HCT116 (cell line): ENCODE data around the gene AGAP6.
"Not testable (repeated sequence)": the region's sequence is repeated elsewhere in the genome, so short reads cannot be mapped to it uniquely, and the experiment has no call there.

Experiments
- EGR1 ChIP-seq: IDR thresholded peaks from 2 replicates; pipeline ENCODE4 v1.6.1; 2012; ENCODE audit warnings: low read depth
- EZH2 ChIP-seq: fragments of 200-600 bp; sonication (generic); IDR thresholded peaks from 2 replicates; pipeline ENCODE4 v1.6.1; 2017; ENCODE audit warnings: antibody characterized with exemption, mixed run types
- EZH2phosphoT487 ChIP-seq: fragments of 200-600 bp; IDR thresholded peaks from 2 replicates; pipeline ENCODE4 v1.6.1; 2018; ENCODE audit warnings: antibody characterized with exemption, borderline replicate concordance
- FOSL1 ChIP-seq: IDR thresholded peaks from 2 replicates; pipeline ENCODE4 v1.6.1; 2012; ENCODE audit warnings: low read depth
- POLR2A ChIP-seq: IDR thresholded peaks from 2 replicates; pipeline ENCODE4 v1.7.0; 2011; ENCODE audit warnings: borderline replicate concordance; ENCODE audit not compliant: insufficient read depth, insufficient read length; ENCODE audit errors: extremely low read depth
- POLR2AphosphoS5 ChIP-seq: IDR thresholded peaks from 2 replicates; pipeline ENCODE4 v1.6.1; 2011; ENCODE audit warnings: mild to moderate bottlenecking, low read depth, low read length, moderate library complexity
- RAD21 ChIP-seq: IDR thresholded peaks from 2 replicates; pipeline ENCODE4 v1.6.1; 2012; ENCODE audit warnings: low read depth, mild to moderate bottlenecking
- SIN3A ChIP-seq: IDR thresholded peaks from 2 replicates; pipeline ENCODE4 v1.6.1; 2012; ENCODE audit warnings: low read depth
- SP1 ChIP-seq: IDR thresholded peaks from 2 replicates; pipeline ENCODE4 v1.6.1; 2012; ENCODE audit warnings: low read depth
- TCF7L2 ChIP-seq: IDR thresholded peaks from 2 replicates; pipeline ENCODE4 v1.7.0; 2011; ENCODE audit warnings: borderline replicate concordance, inconsistent platforms; ENCODE audit not compliant: insufficient read depth, insufficient read length; ENCODE audit errors: extremely low read depth
- ZFX ChIP-seq: fragments of 450-650 bp; IDR thresholded peaks from 2 replicates; pipeline ENCODE4 v1.6.1; 2017
- TF ChIP-seq, protein P1 (sequence below), 3 experiments: fragments of 200-600 bp in 1 of 3; sonication (generic) in 1 of 3; IDR thresholded peaks in 2 of 3; conservative IDR thresholded peaks in 1 of 3; 2 replicates each; pipeline ENCODE4 v1.5.1; 2012 to 2017; ENCODE audit warnings: low read depth in 2 of 3, low read length in 2 of 3, antibody characterized with exemption in 1 of 3, borderline replicate concordance in 1 of 3, control low read depth in 1 of 3, mild to moderate bottlenecking in 1 of 3, mixed read lengths in 1 of 3, mixed run types in 1 of 3, moderate library complexity in 1 of 3; ENCODE audit not compliant: insufficient read depth in 1 of 3
- TF ChIP-seq, protein P2 (sequence below): IDR thresholded peaks from 2 replicates; pipeline ENCODE4 v1.6.1; 2012; ENCODE audit warnings: low read depth
- TF ChIP-seq, protein P3 (sequence below): IDR thresholded peaks from 2 replicates; pipeline ENCODE4 v1.6.1; 2012

DNA sequence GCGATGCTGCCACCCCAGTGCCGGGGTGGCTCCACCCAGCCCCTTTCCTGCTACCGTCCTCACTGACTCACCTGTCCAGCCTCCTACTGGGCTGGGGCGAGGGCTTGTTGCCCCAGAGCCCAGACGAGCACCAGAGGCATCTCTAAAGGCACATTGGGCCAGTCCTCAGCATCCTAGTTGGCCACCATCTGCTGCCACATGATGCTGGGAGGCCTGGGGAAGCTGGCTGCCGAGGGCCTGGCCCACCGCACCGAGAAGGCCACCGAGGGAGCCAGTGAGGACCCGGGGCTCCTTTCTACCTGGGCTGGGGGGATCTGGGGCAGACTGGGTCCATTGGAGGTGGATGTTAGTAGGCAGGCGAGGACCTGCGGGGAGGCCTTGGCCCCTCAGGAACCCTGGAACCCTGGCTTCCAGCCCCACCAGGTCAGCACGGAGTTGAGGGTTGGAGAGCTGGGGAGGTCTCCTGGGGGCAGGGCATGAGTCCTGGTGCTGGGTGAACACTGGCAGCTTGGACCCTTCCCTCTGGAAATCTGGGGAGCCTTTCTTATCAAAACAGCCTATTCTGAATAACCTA lies 32.3 kb downstream of the AGAP6 start:
- not testable (repeated sequence) for TF ChIP-seq EZH2, POLR2A, TCF7L2, POLR2AphosphoS5, SIN3A, SP1, FOSL1, ZFX, EGR1, RAD21, EZH2phosphoT487
- TF ChIP-seq, protein P1, sequence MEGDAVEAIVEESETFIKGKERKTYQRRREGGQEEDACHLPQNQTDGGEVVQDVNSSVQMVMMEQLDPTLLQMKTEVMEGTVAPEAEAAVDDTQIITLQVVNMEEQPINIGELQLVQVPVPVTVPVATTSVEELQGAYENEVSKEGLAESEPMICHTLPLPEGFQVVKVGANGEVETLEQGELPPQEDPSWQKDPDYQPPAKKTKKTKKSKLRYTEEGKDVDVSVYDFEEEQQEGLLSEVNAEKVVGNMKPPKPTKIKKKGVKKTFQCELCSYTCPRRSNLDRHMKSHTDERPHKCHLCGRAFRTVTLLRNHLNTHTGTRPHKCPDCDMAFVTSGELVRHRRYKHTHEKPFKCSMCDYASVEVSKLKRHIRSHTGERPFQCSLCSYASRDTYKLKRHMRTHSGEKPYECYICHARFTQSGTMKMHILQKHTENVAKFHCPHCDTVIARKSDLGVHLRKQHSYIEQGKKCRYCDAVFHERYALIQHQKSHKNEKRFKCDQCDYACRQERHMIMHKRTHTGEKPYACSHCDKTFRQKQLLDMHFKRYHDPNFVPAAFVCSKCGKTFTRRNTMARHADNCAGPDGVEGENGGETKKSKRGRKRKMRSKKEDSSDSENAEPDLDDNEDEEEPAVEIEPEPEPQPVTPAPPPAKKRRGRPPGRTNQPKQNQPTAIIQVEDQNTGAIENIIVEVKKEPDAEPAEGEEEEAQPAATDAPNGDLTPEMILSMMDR (IDR thresholded peaks at IDR 0.05 in 2 of 3, conservative IDR thresholded peaks at IDR 0.05 in 1 of 3; ENCODE audit: borderline replicate concordance in 1 of 3, insufficient read depth in 1 of 3, low read depth in 2 of 3, low read length in 2 of 3), result not testable (repeated sequence)
- TF ChIP-seq, protein P2, sequence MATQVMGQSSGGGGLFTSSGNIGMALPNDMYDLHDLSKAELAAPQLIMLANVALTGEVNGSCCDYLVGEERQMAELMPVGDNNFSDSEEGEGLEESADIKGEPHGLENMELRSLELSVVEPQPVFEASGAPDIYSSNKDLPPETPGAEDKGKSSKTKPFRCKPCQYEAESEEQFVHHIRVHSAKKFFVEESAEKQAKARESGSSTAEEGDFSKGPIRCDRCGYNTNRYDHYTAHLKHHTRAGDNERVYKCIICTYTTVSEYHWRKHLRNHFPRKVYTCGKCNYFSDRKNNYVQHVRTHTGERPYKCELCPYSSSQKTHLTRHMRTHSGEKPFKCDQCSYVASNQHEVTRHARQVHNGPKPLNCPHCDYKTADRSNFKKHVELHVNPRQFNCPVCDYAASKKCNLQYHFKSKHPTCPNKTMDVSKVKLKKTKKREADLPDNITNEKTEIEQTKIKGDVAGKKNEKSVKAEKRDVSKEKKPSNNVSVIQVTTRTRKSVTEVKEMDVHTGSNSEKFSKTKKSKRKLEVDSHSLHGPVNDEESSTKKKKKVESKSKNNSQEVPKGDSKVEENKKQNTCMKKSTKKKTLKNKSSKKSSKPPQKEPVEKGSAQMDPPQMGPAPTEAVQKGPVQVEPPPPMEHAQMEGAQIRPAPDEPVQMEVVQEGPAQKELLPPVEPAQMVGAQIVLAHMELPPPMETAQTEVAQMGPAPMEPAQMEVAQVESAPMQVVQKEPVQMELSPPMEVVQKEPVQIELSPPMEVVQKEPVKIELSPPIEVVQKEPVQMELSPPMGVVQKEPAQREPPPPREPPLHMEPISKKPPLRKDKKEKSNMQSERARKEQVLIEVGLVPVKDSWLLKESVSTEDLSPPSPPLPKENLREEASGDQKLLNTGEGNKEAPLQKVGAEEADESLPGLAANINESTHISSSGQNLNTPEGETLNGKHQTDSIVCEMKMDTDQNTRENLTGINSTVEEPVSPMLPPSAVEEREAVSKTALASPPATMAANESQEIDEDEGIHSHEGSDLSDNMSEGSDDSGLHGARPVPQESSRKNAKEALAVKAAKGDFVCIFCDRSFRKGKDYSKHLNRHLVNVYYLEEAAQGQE, result not testable (repeated sequence)
- TF ChIP-seq, protein P3, sequence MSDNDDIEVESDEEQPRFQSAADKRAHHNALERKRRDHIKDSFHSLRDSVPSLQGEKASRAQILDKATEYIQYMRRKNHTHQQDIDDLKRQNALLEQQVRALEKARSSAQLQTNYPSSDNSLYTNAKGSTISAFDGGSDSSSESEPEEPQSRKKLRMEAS, result not testable (repeated sequence)
